ENCODE results near the gene BCL2.

Gene BCL2

GRCh38 chr18:63298400-63299365 is 20.9 kb downstream of the BCL2 start:
- Histone ChIP-seq H3K4me2 (ENCODE audit: low read length) (no peak overlapping the region), H3K27ac (no peak overlapping the region), H3K9me3 (ENCODE audit: control insufficient read depth, low read length) (no peaks in the 10 kb centered on the region), H3K79me2 (peaks cover 31% of the 10 kb centered on the region), H3K27me3 (ENCODE audit: control insufficient read depth, insufficient read depth, low read length) (no peaks in the 10 kb centered on the region), H3K36me3 (ENCODE audit: control insufficient read depth, insufficient read depth, low read length) (no peaks in the 10 kb centered on the region), H2AFZ (no peak overlapping the region), H3K4me3 (ENCODE audit: low read depth, low read length) (no peak overlapping the region), H3K4me1 (no peaks in the 10 kb centered on the region), H3K9ac (no peak overlapping the region)
- TF ChIP-seq CTCF (IDR thresholded peaks at IDR 0.05), result no peak

GRCh38 chr18:63297687-63298399 is 21.7 kb downstream of the BCL2 start:
- Histone ChIP-seq H3K4me3 (ENCODE audit: low read depth, low read length) (no peak overlapping the region), H3K9me3 (ENCODE audit: control insufficient read depth, low read length) (no peaks in the 10 kb centered on the region), H3K36me3 (ENCODE audit: control insufficient read depth, insufficient read depth, low read length) (no peaks in the 10 kb centered on the region), H3K4me2 (ENCODE audit: low read length) (no peak overlapping the region), H3K27me3 (ENCODE audit: control insufficient read depth, insufficient read depth, low read length) (no peaks in the 10 kb centered on the region), H3K79me2 (peaks cover 31% of the 10 kb centered on the region), H3K9ac (no peak overlapping the region), H3K4me1 (peaks cover 4% of the 10 kb centered on the region), H2AFZ (no peak overlapping the region), H3K27ac (no peak overlapping the region)
- no peak for TF ChIP-seq CTCF (IDR thresholded peaks at IDR 0.05)

- Histone ChIP-seq H3K27me3 (ENCODE audit: control insufficient read depth, insufficient read depth, low read length) (no peaks in the 10 kb centered on the region), H3K9ac (no peak overlapping the region), H3K9me3 (ENCODE audit: control insufficient read depth, low read length) (no peaks in the 10 kb centered on the region), H3K4me1 (peaks cover 4% of the 10 kb centered on the region), H3K4me2 (ENCODE audit: low read length) (no peak overlapping the region), H3K4me3 (ENCODE audit: low read depth, low read length) (no peak overlapping the region), H2AFZ (no peak overlapping the region), H3K36me3 (ENCODE audit: control insufficient read depth, insufficient read depth, low read length) (no peaks in the 10 kb centered on the region), H3K27ac (no peak overlapping the region), H3K79me2 (peaks cover 24% of the 10 kb centered on the region)
- no peak for TF ChIP-seq CTCF (IDR thresholded peaks at IDR 0.05)
These were observed 25.6 kb downstream of the BCL2 start for GRCh38 chr18:63293935-63294334.

GRCh38 chr18:63292831-63293683 is 26.5 kb downstream of the BCL2 start:
- no peaks in the 10 kb centered on the region for H3K36me3 ChIP-seq (ENCODE audit: control insufficient read depth, insufficient read depth, low read length)
- no peak overlapping the region for H3K27ac ChIP-seq
- H3K79me2 ChIP-seq, result peaks cover 21% of the 10 kb centered on the region
- H3K4me1 ChIP-seq, result peaks cover 4% of the 10 kb centered on the region
- TF ChIP-seq CTCF (IDR thresholded peaks at IDR 0.05), result no peak
- no peaks in the 10 kb centered on the region for H3K9me3 ChIP-seq (ENCODE audit: control insufficient read depth, low read length)
- no peak overlapping the region for H3K4me3 ChIP-seq (ENCODE audit: low read depth, low read length)
- no peak overlapping the region for H3K9ac ChIP-seq
- H2AFZ ChIP-seq, result no peak overlapping the region
- H3K4me2 ChIP-seq (ENCODE audit: low read length), result no peak overlapping the region
- H3K27me3 ChIP-seq (ENCODE audit: control insufficient read depth, insufficient read depth, low read length), result no peaks in the 10 kb centered on the region

Data from parathyroid adenoma (tissue), 2 donors.